Measurements from ENCODE around the gene ALPG. TPM values are rescaled to one million over a fixed set of nuclear protein-coding genes. Genes with fewer than 3 reads are reported as not detected.
"Not testable (repeated sequence)": the region's sequence is repeated elsewhere in the genome, so short reads cannot be mapped to it uniquely, and the experiment has no call there.

Gene ALPG
- total RNA-seq, 1 donor from 2014 or later: not detected

DNA sequence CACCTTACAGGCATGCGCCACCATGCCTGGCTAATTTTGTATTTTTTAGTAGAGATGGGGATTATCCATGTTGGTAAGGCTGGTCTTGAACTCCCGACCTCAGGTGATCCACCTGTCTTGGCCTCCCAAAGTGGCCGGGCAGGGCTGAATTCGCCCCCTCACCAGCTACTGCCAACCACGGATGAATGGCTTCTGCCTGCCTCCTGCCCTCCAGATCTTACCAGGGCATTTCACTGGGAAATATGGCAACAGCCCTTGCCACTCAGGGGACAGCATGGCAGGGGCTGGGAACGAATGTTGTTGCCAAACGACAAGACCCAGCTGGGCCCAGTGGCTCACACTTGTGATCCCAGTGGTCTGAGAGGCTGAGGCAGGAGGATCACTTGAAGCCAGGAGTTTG lies 29.9 kb upstream of the ALPG start:
- no peak for DNase-seq (ENCODE audit: low spot score)

DNA sequence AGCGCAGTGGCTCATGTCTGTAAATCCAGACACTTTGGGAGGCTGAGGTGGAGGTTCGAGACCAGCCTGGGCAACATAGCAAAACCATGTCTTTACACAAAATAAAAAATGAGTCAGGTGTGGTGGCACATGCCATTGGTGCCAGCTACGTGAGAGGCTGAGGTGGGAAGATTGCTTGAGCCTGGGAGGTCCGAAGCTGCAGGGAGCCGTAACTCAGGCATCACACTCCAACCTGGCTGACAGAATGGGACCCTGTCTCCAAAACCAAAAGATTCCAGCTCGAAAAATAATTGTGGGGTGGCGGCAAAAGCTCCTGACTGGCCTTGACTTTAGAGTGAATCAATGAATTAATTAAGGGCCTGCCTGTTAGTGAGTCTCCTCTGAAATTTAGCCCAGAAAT lies 29.3 kb upstream of the ALPG start:
- no peak for DNase-seq (ENCODE audit: low spot score)

DNA sequence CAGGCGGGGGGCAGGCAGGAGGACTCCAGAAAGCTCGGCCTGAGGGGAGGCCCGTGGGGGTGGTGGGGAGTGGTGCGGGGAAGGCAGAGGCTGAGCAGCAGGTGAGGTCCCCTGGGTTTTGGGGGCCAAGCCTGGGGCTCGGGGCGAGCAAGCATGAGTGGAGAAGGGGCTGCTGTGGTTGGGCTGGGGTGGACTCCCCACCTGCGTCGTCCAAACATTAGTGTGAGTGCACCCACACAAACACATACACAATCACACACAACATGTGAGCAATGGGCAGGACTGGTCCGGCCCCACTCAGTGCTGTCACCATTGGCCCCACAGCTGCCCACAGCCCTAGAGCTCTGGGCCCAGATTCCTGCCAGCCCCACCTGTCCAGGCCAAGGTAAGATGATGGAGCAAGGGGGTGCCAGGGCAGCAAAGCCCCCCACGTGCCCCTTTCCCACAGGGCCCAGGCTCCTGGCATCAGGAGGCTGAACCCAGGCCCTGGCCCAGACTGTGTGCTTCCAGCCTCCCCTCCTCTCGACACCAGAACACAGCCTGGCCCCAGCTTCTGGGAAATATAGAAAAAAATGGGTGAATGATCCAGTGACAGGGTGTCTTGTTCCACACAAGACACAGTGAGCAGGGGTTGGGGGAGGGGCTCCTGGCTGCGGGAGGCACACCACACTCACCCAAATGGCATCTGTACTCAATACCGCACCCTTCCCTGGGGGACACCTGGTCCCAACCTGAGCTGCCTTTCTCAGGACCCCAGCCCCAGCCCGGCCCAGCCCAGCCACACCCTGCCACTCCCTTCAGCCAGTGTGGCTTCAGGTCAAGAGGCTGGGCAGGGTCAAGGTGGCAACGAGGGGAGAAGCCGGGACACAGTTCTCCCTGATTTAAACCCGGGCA lies 28.6 kb upstream of the ALPG start:
- no peak for DNase-seq (ENCODE audit: low spot score)

DNA sequence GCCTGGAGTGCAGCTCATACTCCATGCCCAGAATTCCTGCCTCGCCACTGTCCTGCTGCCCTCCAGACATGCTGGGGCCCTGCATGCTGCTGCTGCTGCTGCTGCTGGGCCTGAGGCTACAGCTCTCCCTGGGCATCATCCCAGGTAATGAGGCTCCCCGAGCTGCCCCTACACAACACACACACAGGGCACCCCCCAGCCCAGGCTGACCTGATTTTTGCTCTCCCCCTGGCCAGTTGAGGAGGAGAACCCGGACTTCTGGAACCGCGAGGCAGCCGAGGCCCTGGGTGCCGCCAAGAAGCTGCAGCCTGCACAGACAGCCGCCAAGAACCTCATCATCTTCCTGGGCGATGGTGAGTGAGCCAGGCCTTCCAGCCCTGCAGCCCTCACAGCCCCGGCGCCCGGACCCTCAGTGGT lies 27.9 kb upstream of the ALPG start, which contains the start of gene ALPP:
Gene ALPP, plus strand, starts transcription at position 17 of the 417 bp plus-strand sequence. Its CDS starts 52 bp downstream, at position 69.
- not testable (repeated sequence) for DNase-seq (ENCODE audit: low spot score)

DNA sequence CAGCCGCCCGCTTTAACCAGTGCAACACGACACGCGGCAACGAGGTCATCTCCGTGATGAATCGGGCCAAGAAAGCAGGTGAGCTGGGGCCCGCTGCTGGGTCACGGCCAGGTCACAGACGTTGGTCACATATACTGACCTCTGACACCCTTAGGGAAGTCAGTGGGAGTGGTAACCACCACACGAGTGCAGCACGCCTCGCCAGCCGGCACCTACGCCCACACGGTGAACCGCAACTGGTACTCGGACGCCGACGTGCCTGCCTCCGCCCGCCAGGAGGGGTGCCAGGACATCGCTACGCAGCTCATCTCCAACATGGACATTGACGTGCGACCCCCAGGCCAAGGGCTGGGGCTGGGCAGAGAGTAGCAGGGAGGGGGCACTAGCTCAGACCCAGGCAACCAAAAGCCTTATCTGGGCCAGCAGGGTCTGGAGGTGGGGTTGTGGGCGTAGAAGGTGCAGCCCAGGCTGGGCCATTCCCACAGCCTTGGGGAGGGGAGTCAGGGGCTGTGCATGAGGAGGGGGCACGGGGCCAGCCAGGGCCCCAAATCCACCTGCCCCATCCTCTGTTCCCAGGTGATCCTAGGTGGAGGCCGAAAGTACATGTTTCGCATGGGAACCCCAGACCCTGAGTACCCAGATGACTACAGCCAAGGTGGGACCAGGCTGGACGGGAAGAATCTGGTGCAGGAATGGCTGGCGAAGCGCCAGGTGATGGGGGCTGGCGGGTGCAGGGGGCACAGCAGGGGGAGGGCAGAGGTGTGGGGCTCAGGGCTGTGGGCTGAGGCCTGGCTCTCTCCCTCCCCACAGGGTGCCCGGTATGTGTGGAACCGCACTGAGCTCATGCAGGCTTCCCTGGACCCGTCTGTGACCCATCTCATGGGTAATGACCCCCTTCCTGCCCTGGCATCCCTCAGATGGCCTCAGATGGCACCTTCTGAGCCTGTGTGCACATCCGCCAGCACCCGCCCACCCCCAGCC lies 26.7 kb upstream of the ALPG start:
- DNase-seq (ENCODE audit: low spot score): not testable (repeated sequence)

DNA sequence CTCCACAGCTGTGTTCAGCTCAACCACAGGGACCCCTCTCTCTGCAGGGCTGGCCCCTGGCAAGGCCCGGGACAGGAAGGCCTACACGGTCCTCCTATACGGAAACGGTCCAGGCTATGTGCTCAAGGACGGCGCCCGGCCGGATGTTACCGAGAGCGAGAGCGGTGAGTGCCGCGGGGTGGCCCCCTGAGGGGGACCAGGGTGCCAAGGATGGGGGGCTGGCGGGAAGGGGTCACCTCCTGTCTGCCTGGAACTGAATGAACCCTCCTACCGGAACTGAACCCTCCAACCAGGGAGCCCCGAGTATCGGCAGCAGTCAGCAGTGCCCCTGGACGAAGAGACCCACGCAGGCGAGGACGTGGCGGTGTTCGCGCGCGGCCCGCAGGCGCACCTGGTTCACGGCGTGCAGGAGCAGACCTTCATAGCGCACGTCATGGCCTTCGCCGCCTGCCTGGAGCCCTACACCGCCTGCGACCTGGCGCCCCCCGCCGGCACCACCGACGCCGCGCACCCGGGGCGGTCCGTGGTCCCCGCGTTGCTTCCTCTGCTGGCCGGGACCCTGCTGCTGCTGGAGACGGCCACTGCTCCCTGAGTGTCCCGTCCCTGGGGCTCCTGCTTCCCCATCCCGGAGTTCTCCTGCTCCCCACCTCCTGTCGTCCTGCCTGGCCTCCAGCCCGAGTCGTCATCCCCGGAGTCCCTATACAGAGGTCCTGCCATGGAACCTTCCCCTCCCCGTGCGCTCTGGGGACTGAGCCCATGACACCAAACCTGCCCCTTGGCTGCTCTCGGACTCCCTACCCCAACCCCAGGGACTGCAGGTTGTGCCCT lies 25.2 kb upstream of the ALPG start:
- not testable (repeated sequence) for DNase-seq (ENCODE audit: low spot score)

DNA sequence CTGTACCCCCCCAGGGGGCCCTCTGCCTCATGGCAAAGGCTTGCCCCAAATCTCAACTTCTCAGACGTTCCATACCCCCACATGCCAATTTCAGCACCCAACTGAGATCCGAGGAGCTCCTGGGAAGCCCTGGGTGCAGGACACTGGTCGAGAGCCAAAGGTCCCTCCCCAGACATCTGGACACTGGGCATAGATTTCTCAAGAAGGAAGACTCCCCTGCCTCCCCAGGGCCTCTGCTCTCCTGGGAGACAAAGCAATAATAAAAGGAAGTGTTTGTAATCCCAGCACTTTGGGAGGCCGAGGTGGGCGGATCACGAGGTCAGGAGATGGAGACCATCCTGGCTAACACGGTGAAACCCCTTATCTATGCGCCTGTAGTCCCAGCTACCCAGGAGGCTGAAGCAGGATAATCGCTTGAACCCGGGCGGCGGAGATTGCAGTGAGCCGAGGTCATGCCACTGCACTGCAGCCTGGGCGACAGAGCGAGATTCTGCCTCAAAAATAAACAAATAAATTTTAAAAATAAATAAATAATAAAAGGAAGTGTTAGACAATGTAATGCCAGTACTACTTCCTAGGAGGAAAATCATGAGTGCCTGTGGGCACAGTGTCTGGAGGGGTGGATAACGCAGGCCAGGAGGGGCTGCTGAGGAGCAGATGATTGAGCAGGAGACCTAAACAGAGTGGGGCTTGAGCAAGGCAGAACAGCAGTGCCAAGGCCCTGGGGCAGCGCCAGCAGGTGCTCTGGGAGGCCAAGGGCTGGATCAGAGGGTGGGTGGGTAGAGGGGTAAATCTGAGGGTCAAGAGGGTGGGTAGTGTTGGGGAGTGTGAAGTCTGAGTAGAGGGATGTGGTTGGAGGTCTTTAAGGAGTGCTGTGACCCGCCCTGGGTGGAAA lies 24.1 kb upstream of the ALPG start:
- DNase-seq (ENCODE audit: low spot score): no peak

DNA sequence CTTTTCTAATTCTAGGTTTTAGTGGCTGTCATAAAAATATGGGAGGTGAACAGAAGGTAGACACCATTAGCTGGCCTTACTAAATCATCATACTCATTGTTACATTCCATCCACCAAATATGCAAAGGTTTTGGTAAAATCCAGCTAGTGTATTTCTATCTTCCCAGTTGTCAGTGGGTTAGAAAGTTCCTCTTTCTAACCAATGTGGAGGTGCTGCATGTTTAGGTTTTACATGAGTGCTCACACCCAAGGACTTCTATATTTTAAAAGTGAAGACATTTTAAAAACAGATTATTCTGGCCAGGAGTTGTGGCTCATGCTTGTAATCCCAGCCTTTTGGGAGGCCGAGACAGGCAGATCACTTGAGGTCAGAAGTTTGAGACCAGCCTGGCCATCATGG lies 22.2 kb upstream of the ALPG start:
- no peak for DNase-seq (ENCODE audit: low spot score)

DNA sequence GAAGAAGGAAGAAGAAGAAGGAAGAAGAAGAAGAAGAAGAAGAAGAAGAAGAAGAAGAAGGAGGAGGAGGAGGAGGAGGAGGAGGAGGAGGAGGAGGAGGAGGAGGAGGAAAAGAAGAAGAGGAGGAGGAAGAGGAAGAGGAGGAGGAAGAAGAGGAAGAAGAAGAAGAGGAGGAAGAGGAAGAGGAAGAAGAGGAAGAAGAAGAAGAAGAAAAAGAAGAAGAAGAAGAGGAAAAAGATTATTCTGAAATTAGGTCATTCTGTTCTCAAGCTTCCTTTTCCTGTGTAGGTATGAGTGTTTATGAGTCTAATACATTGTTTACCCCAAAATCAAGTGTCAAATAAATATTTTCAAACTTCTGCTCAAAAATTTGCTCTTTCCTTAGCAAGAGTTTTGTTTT lies 21.6 kb upstream of the ALPG start:
- DNase-seq (ENCODE audit: low spot score): not testable (repeated sequence)

DNA sequence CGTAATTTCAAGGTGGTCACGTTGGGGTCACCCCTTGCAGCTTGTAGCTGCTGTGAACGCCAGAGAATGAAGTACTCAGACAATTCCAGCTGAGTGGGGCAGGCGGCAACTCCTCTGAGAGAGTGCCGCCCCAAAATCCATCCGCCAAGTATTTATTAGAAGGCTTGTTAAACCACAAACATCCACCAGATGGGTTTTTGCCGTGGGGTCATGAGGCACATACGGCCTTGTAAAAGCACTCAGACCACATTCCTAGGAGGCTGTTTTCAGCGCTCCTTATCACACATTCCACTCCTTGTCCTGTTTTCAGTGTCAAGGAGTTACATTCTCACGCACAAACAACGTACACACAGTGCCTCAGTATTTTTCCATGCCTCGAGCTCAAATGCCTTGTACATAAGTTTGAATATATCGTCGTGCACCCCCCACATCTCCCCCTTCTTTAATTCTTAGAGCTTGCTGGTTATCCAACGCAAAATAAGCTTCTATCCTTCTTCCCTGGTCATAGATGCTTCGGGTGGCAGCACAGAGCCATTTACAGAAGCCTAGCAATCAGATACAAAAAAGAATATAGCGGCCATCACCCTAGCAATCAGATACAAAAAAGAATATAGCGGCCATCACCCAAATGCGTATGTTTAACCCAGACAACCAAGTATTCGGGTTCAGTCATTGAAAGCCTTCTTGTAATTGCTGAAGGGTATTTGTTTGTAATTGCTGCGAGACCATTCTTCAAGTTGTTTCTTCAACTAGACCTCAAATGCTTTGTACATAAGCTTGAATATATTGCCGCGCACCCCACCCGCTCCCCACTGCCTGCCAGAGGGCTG lies 20.8 kb upstream of the ALPG start:
- no peak for DNase-seq (ENCODE audit: low spot score)

DNA sequence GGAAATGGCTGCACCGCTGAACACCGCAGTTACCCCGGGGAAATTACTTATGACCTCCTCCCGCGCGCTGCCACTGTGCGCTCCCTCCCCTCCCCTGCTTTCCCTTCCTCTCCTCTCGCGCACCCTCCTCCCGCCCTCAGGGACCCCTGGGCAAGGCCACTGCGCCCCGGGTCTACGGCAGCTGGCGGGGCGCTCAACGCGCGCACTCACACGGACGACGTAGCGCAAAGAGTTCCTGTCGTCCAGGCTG lies 20.2 kb upstream of the ALPG start:
- no peak for DNase-seq (ENCODE audit: low spot score)

DNA sequence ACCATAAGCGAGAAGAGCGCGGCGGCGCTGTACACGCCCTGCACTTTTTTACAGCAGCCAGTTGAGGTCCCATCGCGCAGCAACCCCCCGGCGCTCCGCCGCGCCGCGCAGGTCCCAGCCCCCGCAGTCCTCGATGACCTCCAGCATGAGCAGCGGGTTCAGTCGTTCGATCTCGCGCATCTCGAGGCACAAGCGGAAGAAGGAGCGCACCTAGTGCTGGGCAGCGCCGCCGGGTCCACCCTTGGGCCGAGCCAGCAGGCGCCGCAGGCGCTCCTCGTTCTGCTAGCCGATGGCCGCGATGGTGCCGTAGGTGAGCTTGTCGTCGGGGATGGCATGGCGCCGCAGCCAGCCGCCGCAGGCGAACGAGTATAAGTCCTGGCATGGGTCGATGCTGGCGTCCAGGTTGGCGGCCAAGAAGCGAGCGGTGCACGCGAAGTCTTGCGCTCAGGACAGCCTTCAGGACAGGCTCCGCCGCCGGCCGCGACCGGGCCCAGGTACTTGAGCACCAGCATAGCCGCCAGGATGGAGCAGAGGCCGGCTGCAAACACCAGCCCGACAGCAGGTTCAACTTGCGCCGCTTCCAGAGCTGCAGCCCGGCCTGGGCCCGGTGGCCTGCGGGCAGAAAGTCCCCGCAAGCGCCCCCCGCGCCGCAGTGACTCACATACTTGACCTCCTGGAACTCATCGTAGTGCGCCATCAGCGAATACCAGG lies 19.7 kb upstream of the ALPG start:
- no peak for DNase-seq (ENCODE audit: low spot score)

DNA sequence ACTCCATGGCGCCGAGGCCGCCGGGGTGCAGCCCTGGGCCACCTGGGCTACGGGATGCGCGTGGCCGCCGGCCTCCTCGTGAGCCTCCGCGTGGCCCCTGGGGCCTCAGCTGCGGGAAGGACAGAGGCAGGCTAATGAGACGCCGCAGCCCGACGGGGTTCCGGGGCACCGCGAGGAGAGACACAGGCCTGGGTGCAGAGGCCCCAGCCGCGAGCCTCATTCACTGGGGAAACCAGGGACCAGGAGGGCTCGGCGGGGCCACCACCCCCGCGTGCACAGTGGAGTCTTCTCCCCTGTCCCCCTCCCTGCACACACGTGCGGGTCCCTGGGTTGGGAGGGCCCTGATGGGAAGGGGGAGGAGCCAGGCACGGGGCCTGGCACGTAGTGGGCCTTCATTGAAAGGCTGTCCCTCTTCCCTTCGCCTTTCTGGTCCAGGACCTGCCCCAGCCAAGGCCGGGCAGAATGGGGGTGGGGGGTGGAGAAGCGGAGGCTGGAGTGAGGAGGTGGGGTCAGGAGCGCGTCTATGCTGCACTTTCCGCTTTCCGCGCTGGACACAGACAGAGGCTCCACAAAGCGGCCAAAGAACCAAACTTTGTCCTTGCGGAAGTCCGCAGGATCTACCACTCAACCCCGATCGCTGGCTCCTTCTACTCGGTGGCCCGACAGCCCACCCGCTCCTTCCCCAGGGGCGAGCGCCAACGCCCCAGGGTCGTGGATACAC lies 19.0 kb upstream of the ALPG start:
- DNase-seq (ENCODE audit: low spot score): no peak

DNA sequence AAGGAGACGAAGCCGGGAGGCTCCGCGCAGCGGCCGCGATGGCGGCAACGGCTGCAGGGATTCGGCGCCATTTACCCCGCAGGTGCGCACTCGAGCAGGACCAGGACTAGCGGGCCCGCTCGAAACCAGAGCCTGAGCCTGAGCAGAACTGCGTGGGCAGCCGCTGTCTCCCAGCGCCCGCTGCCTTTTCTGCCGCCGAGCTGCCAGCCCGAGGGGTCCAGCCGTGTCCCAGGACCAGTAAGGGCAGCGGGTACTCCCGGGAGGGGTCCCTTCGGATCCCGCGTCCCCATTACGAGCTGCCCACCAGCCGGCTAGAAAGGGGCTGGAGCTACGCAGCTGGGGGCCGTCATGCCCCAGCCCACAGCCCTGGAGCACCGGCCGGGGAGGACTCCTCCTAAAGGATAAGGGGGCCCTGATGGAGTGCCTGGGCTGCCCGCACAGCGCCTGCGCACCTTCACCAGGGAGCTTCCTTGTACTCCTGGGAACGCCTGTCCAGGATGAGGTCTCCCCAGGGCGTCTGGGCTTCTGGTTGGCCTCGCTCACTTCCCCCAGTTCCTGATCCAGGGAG lies 18.2 kb upstream of the ALPG start:
- no peak for DNase-seq (ENCODE audit: low spot score)

DNA sequence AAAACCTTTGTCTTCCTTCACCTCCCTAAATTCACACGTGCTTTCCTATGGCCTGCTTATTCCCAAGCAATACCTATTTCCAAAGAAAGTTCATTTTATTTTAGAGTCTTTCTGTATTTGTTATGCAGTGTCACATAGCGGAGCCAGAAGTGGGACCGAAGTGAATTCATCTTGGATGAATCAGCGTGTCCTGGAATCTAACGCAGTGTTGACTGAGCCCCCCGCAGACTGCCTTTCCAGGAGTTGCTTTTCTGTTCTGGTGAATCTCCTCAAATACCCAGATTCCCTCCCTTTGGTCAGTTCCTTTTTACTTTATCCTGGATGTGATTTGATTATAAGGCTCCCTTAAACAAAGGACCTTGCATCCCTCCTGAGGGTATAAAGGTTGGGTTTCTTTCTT lies 17.3 kb upstream of the ALPG start:
- DNase-seq (ENCODE audit: low spot score): no peak

DNA sequence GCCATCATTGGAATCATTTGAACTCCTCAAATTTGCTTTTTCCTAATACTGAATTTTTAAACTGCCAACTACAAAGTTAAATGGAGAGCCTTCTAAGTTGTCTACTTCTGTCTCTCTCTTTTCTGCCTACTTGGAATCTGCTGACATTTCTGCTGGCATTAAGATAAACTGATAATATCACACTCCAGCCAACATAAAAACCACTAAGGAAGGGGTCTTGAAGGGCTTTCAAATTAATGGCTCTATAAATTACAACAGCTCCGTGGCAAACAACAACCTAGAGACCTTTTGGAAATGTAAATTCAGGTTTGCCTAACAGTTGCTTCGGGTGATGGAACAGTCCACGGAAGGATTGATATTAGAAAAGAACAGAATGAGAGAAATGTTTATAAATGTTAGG lies 16.0 kb upstream of the ALPG start:
- DNase-seq (ENCODE audit: low spot score): no peak

DNA sequence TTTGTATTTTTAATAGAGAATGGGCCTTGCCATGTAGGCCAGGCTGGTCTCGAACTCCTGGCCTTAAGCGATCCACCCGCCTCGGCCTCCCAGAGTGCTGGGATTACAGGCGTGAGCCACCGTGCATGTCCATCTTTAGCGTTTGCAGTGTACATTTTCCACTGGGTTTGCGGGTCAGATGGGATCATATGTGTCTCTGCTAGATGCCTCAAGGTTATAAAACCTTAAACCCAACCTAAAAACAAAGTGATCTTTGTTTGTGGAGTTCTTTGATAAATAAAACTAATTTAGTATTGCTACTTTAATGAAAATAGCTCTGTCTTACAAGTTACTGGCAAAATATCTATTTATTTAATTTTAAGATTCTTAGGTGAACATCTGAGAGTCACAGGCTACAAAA lies 13.1 kb upstream of the ALPG start:
- no peak for DNase-seq (ENCODE audit: low spot score)

DNA sequence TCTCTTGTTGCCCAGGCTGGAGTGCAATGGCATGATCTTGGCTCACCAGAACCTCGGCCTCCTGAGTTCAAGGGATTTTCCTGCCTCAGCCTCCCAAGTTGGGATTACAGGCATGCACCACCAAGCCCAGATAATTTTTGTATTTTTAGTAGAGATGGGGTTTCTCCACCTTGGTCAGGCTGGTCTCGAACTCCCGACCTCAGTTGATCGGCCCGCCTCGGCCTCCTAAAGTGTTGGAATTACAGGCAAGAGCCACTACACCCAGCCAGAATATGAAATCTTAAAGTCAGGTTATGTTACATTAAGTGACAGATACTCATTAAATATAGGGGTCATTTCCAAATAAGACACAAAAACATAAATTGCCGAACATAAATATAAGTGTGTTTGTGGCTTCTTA lies 12.2 kb upstream of the ALPG start:
- not testable (repeated sequence) for DNase-seq (ENCODE audit: low spot score)
